Putamen (tissue), 1 donor: ENCODE data around the gene PLAA.
A peak's percentile ranks its signal among the peaks of the same experiment; 100 is the strongest.

Experiments used
- DNase-seq: peaks from one replicate; pipeline ENCODE4 v3.0.0-alpha.2; 2016; ENCODE audit warnings: low spot score

The PLAA gene

GRCh38 chr9:26946753-26947727 is at the start of gene PLAA:
Gene PLAA (minus strand): TSS chr9:26947242. CDS start chr9:26947045, 197 bp downstream.
- peak; percentile 87 for DNase-seq

GRCh38 chr9:26995810-26996209 is 48.8 kb upstream of the PLAA start:
- no peak for DNase-seq

GRCh38 chr9:26983340-26983739 is 36.3 kb upstream of the PLAA start:
- DNase-seq = no peak

- DNase-seq = no peak
Observed at GRCh38 chr9:26975728-26976707, 29.0 kb upstream of the PLAA start.

- no peak for DNase-seq
Observed at GRCh38 chr9:26974927-26975326, 27.9 kb upstream of the PLAA start.

GRCh38 chr9:26973989-26974388 is 26.9 kb upstream of the PLAA start:
- no peak for DNase-seq

GRCh38 chr9:26971721-26972120 is 24.7 kb upstream of the PLAA start:
- DNase-seq = no peak

- no peak for DNase-seq
Observed at GRCh38 chr9:26956860-26957233, 9.8 kb upstream of the PLAA start.

GRCh38 chr9:26955921-26956859 is 9.1 kb upstream of the PLAA start, which contains the start of gene IFT74:
Gene IFT74 (plus strand): TSS chr9:26956412. CDS start chr9:26961968, 5,556 bp downstream.
- DNase-seq = peak; percentile 98

- DNase-seq = peak; percentile 41
Observed at GRCh38 chr9:26955222-26955903, 8.3 kb upstream of the PLAA start.

GRCh38 chr9:26954050-26954508 is 7.0 kb upstream of the PLAA start:
- DNase-seq = no peak

- no peak for DNase-seq
Observed at GRCh38 chr9:26951794-26952193, 4.8 kb upstream of the PLAA start.

- no peak for DNase-seq
Observed at GRCh38 chr9:26950521-26950920, 3.5 kb upstream of the PLAA start.

- DNase-seq = no peak
Observed at GRCh38 chr9:26949637-26950069, 2.6 kb upstream of the PLAA start.

- DNase-seq = no peak
Observed at GRCh38 chr9:26947736-26948135, 694 bp upstream of the PLAA start.

GRCh38 chr9:26945591-26945990 is 1.5 kb downstream of the PLAA start:
- DNase-seq = no peak

GRCh38 chr9:26940779-26941178 is 6.3 kb downstream of the PLAA start:
- DNase-seq = no peak

GRCh38 chr9:26939955-26940711 is 6.9 kb downstream of the PLAA start:
- DNase-seq = no peak

- DNase-seq = no peak
Observed at GRCh38 chr9:26937816-26938371, 9.1 kb downstream of the PLAA start.
